Measurements from ENCODE around the gene BMP5. TPM values are rescaled to one million over a fixed set of nuclear protein-coding genes. Genes with fewer than 3 reads are reported as not detected.

Gene BMP5
- total and polyA plus RNA-seq, 5 experiments from 2014 or later: not detected

DNA sequence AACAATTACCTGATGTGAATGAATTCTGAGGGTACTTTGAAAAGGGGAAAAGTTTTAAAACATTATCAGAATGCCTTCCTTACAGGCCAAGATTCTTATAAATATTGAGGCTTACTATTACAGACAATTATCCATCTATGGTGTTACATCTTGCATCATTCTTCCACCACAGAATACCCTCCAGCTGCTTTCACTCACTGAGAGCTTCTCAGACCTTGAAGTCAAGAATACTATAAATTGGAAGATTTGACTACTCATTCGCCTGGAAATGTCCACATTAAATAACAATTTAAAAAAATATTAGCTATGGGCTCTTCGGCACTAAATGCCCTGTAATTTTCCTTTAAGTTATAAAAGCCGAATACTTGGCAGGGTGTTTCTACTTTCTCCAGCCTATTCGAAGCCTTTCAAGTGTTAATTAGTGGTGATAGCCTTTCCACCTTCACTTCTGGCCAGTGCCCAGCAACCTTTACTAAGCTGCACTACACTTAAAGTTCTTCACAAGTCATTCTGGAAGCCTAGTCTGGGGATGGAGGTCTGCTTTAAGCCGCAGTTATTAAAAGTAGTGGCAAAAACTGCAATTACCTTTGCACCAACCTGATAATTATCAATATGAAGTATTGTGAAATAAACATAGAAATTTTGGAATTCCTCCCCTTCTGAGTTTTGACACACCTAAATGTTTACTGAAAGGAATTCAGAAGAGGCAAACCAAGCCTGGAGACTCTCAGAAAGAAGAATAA is 100.9 kb downstream of the BMP5 start:
- no peaks in the 10 kb centered on the region for H3K27me3 Mint-ChIP-seq
- POLR2A ChIA-PET: no interaction called here
- DNase-seq (no peak), ATAC-seq (no peak)
- peaks cover 0 to 10% (median 4%) of the 10 kb centered on the region in 9 donors for H3K9me3 Mint-ChIP-seq
- H3K4me3 Mint-ChIP-seq: no peak overlapping the region
- no peak overlapping the region for H3K27ac Mint-ChIP-seq
- H3K4me1 Mint-ChIP-seq: no peaks in the 10 kb centered on the region
- no peaks in the 10 kb centered on the region for H3K36me3 Mint-ChIP-seq

DNA sequence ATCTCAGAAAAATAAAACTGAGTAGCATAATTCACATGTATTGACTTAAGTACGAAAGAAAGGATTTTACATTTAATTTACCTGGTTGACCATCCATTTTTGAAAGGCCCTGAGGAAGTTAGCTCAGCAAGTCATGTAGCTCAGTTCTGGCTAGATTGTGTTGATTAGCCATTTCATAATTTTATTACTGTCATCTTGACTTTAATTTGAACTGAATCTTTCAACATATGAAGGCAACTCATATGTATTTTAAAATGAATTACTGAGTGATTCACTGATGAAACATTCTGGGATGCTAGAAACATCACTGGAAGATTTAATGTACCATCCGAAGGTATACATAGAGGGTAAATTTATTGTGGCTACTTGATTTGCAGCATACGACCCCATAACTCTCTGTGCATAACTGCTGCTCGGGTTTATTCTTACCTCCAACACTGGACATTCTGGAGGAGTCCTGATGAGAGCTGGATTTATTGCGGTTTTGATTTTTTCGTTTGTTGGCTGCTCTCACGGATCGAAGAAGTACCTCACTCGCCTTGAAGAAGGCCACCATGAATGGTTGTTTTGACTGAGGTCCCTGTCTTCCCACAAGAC is 101.7 kb downstream of the BMP5 start:
- H3K4me1 Mint-ChIP-seq: no peaks in the 10 kb centered on the region
- H3K27ac Mint-ChIP-seq: no peak overlapping the region
- DNase-seq (no peak), ATAC-seq (no peak)
- POLR2A ChIA-PET: no interaction called here
- H3K9me3 Mint-ChIP-seq: peaks cover 0 to 10% (median 4%) of the 10 kb centered on the region in 9 donors
- H3K36me3 Mint-ChIP-seq: no peaks in the 10 kb centered on the region
- no peaks in the 10 kb centered on the region for H3K27me3 Mint-ChIP-seq
- H3K4me3 Mint-ChIP-seq: no peak overlapping the region

DNA sequence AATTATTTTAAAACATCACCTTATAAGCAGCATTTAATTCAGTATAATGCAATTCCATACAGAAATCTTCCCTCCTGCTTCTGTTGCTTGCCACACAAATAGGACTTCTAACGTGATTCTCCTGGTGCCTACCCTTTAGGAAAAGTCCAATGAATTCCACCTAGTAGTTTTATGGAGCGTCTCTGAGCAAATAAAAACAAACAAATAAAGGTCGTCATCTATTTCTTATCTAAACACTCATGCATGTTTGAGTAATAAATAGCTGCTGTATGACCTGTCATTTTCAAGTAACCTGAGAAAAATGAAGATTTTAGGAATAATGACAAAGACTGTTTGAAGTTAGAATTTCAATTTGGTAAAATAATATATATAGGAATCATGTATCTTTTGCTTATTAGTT is 102.7 kb downstream of the BMP5 start:
- Mint-ChIP-seq H3K36me3 (no peaks in the 10 kb centered on the region), H3K27me3 (no peaks in the 10 kb centered on the region), H3K27ac (no peak overlapping the region), H3K9me3 (peaks cover 0 to 8% (median 2%) of the 10 kb centered on the region in 9 donors), H3K4me3 (no peak overlapping the region), H3K4me1 (no peaks in the 10 kb centered on the region)
- DNase-seq (no peak), ATAC-seq (no peak)
- POLR2A ChIA-PET: no interaction called here

DNA sequence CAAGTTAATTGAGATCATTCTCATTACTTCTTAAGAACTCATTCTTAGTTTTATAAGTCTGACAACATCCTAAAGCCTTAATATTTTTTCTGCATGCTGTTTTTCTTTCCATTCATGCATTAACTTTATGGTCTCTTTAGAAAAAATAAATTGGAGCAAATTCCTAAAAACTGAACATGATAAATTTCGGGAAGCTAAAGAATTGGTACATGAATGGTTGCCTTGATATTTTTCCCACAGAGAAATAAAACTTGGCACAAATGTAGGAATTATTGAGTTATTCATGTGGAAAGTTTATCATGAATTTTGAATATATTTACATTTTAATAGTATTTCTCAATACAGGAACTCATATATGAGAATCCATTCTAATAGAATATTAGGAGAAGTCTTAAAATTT is 115.9 kb downstream of the BMP5 start:
- Mint-ChIP-seq H3K27ac (no peak overlapping the region), H3K4me1 (no peaks in the 10 kb centered on the region), H3K4me3 (no peak overlapping the region), H3K36me3 (no peaks in the 10 kb centered on the region), H3K27me3 (no peaks in the 10 kb centered on the region), H3K9me3 (peaks cover 2 to 14% (median 7%) of the 10 kb centered on the region in 9 donors)
- ATAC-seq (no peak), DNase-seq (no peak)
- POLR2A ChIA-PET: no interaction called here

DNA sequence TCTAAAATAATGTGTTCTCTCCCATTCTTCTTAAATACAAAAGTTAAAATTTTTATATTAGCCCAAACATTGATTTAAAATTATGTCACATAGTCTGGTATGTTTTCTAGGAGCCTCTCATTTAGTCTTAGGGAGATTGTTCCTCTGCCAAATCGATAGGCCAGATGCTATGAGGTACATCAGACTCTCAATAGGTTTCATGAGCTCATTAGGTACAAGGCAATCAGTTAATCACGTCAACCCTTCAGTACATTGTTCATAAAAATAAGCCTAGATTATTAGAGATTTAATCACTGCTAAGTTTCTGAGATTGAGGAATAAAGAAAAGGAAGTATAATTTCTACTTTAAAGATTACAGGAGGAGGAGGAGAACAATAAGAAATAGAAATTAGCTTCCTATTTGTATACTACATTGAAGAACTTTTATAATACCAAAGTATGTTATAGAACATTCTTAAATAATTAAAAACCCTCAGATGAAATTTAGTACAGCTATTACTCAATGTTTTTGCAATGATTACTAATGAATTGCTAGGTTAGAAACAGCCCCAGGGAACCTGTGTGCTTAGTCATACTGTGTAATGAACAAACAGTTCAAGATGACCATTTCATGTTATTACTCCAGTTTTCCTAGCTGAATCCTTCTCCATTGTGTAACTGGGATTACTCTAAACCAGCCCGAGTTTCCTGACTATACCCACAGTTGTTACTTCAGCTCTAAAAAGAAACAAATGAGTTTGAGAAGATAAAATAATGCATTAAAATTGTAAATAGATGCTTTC is 117.0 kb downstream of the BMP5 start:
- no peak overlapping the region for H3K4me3 Mint-ChIP-seq
- POLR2A ChIA-PET: no interaction called here
- peaks cover 2 to 14% (median 6%) of the 10 kb centered on the region in 9 donors for H3K9me3 Mint-ChIP-seq
- H3K27ac Mint-ChIP-seq: no peak overlapping the region
- no peaks in the 10 kb centered on the region for H3K4me1 Mint-ChIP-seq
- no peaks in the 10 kb centered on the region for H3K36me3 Mint-ChIP-seq
- H3K27me3 Mint-ChIP-seq: no peaks in the 10 kb centered on the region
- DNase-seq (no peak), ATAC-seq (no peak)

DNA sequence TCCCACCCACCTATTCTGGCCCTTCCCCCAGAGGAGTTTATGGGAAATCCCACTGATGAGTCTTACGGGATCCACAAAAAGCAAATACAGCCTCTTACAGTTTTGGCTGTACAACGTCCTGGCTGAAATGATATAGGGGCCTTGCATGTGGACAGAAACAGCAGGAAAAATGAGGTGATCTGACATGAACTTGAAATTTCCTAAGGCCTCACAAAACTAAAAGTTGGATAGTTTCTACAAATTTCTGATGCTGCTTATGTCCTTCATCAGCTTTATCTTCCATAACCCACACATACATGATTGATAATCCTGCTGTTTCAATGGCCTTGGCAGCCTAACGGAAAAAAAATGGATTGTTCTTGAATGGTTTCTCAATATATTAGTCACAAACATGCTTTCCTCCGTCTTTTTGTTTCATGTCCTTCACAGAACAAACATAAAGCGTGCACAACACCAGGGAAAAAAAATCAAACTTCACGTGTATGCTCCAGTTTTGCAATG is 118.8 kb downstream of the BMP5 start:
- Mint-ChIP-seq H3K9me3 (peaks cover 2 to 9% (median 7%) of the 10 kb centered on the region in 9 donors), H3K27me3 (no peaks in the 10 kb centered on the region), H3K4me1 (no peaks in the 10 kb centered on the region), H3K4me3 (no peak overlapping the region), H3K27ac (no peak overlapping the region), H3K36me3 (no peaks in the 10 kb centered on the region)
- POLR2A ChIA-PET: no interaction called here
- ATAC-seq (no peak), DNase-seq (no peak)

DNA sequence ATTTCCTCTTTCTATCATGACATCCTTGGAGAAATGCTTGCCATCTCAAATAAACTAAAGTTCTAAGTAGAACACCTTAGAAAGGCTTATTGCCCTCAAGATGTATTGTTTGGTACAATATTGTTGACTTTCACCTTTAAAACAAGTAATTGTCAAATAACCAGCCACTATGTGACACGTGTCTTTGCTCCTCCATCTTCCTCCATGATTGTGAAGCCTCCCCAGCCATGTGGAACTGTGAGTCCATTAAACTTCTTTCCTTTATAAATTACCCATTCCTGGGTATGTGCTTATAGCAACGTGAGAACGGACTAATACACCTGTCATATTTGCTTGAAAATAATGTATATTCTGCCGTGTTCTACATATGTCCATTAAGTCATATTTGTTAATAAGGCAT is 126.5 kb downstream of the BMP5 start:
- ATAC-seq: no peak
- POLR2A ChIA-PET: no interaction called here

DNA sequence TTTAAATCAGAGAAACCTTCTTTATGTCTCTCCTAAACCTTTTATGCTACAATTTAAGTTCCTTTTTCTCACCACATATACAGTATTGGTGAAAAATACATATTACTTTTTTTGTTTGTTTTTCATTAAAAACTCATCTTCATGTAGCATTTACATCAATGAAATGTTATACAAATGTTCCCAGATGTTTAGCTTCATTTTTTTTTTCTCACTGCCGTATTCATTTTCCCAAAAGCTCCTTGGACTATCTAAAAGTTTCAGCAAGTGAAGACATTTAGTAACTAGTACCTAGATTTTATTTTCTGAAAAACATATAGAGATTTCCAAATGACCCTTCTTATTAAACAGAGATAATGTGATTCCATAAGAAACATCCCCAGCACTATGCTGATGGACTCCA is 128.9 kb downstream of the BMP5 start:
- peaks cover 0 to 5% (median 0%) of the 10 kb centered on the region in 3 donors for H3K36me3 Mint-ChIP-seq
- peaks cover 6 to 35% (median 17%) of the 10 kb centered on the region in 9 donors for H3K9me3 Mint-ChIP-seq
- POLR2A ChIA-PET: no interaction called here
- no peak overlapping the region for H3K27ac Mint-ChIP-seq
- no peaks in the 10 kb centered on the region for H3K4me1 Mint-ChIP-seq
- ATAC-seq (no peak), DNase-seq (no peak)
- no peaks in the 10 kb centered on the region for H3K27me3 Mint-ChIP-seq
- H3K4me3 Mint-ChIP-seq: no peak overlapping the region

More for the DNA sequence above, 126.5 kb downstream of the BMP5 start:
- H3K9me3 Mint-ChIP-seq: peaks cover 5 to 35% (median 10%) of the 10 kb centered on the region in 9 donors
- H3K27ac Mint-ChIP-seq: no peak overlapping the region
- H3K36me3 Mint-ChIP-seq: peaks cover 0 to 5% (median 0%) of the 10 kb centered on the region in 3 donors
- no peaks in the 10 kb centered on the region for H3K27me3 Mint-ChIP-seq
- H3K4me3 Mint-ChIP-seq: no peak overlapping the region
- no peak for DNase-seq
- H3K4me1 Mint-ChIP-seq: no peaks in the 10 kb centered on the region

DNA sequence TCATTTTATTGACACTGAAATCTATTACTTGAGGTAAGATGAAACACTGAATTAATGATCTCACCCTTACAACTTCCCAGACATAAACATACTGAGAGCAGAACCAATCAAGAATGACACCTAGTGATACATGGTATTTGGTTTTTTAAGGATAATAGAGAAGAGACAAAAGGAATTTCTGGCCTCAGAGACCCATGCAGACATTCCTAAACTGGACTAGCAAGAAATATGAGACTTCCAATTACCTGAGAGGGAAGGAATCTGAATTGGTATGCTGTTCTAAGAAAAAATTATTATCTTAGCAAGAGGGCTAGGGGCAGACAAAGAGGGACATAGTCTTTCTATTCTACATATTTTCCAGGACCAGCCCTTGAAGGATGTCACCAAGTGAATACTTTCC is 141.1 kb downstream of the BMP5 start:
- Mint-ChIP-seq H3K27me3 (no peaks in the 10 kb centered on the region), H3K4me1 (no peaks in the 10 kb centered on the region), H3K27ac (no peak overlapping the region), H3K9me3 (peaks cover 5 to 29% (median 17%) of the 10 kb centered on the region in 9 donors), H3K4me3 (no peak overlapping the region), H3K36me3 (no peaks in the 10 kb centered on the region)
- no peak for ATAC-seq
- POLR2A ChIA-PET: no interaction called here
- DNase-seq: no peak

DNA sequence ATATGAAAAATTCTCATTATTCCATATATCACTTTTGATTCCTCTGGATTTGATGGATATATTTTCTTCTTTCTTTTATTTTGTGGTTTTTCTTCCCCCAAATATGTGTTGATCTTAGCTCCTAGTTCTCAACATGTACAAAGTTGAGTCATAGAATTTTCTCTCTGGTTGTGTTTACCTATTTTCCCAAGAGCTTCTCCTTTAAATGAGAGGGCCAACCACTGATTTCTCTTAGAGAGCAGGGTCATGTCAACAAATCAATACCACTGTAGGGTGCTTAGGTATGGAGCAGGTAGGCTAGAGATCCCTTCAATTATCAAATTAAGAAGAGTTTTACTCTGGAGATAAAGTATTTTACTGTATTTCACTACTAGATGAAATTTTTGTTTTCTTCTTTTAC is 145.7 kb downstream of the BMP5 start:
- H3K4me3 Mint-ChIP-seq: no peak overlapping the region
- POLR2A ChIA-PET: no interaction called here
- H3K27me3 Mint-ChIP-seq: no peaks in the 10 kb centered on the region
- H3K27ac Mint-ChIP-seq: no peak overlapping the region
- H3K4me1 Mint-ChIP-seq: no peaks in the 10 kb centered on the region
- DNase-seq (no peak), ATAC-seq (no peak)
- H3K9me3 Mint-ChIP-seq: peaks cover 0 to 20% (median 5%) of the 10 kb centered on the region in 9 donors
- no peaks in the 10 kb centered on the region for H3K36me3 Mint-ChIP-seq

DNA sequence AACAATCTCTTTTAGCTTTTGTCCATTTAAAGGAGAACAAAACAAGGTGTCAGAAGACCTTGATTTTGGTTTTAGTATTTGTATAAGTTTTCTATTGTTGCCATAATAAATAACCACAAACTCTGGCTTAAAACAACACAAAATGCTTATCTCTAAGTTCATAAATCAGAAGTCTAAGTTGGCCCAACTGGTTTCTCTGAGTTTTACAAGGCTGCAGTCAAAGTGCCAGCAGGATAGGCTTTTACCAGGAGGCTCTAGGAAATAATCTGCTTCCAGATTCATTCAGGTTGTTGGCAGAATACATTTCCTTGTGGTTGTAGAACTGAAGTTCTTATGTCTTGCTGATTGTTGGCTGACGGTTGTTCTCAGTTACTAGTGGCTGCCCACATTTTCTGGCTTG is 149.2 kb downstream of the BMP5 start:
- no peak for ATAC-seq
- DNase-seq: no peak
- Mint-ChIP-seq H3K9me3 (peaks cover 0 to 17% (median 3%) of the 10 kb centered on the region in 9 donors), H3K4me1 (no peaks in the 10 kb centered on the region), H3K27ac (no peak overlapping the region), H3K4me3 (no peak overlapping the region), H3K36me3 (no peaks in the 10 kb centered on the region), H3K27me3 (no peaks in the 10 kb centered on the region)
- POLR2A ChIA-PET: no interaction called here

DNA sequence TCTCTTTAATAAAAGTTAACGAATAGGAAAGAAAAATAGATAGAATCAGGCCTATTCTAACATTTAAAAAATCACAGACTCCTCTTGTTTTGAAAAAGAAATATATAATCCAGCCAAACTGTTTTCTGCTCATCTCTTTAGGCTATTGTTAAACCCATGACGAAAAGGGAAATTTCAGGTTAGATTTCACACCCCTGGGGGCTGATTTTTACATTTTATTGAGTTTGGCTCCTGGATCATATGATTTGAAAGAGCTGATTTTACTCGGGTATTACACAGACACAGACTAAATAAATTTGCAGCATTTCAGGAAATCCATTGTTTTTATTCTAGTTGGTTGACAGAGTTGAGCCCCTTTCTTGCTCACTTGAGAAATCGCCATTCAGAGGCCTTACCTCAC is 160.6 kb downstream of the BMP5 start:
- DNase-seq (no peak), ATAC-seq (no peak)
- Mint-ChIP-seq H3K36me3 (no peaks in the 10 kb centered on the region), H3K4me3 (no peak overlapping the region), H3K27me3 (no peaks in the 10 kb centered on the region), H3K27ac (no peak overlapping the region), H3K4me1 (no peaks in the 10 kb centered on the region), H3K9me3 (peaks cover 0 to 13% (median 0%) of the 10 kb centered on the region in 9 donors)
- POLR2A ChIA-PET: no interaction called here

DNA sequence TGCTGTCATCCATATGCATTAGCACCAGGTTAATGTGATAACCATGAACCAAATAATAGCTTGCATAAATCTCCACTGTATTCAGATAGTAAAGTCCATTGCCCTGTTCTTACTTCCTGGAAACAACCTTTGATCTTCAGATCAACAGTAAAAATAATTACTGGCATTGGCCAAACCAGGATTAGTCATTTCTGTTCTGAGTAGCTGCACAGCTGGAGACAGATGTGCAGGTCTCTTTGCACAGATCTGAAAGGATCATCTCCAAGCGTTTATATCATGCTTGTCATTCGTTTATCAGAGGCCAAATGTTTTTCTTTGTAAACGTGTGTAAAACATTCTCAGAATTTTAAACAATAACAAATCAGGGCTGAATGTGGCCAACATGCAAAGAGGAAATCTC is 162.0 kb downstream of the BMP5 start:
- H3K27ac Mint-ChIP-seq: no peak overlapping the region
- H3K4me3 Mint-ChIP-seq: no peak overlapping the region
- H3K9me3 Mint-ChIP-seq: peaks cover 0 to 11% (median 2%) of the 10 kb centered on the region in 9 donors
- no peaks in the 10 kb centered on the region for H3K27me3 Mint-ChIP-seq
- POLR2A ChIA-PET: no interaction called here
- ATAC-seq: no peak
- no peaks in the 10 kb centered on the region for H3K36me3 Mint-ChIP-seq
- no peaks in the 10 kb centered on the region for H3K4me1 Mint-ChIP-seq
- no peak for DNase-seq
